ENCODE results near the gene MAP3K4. TPM values are rescaled to one million over a fixed set of nuclear protein-coding genes. Genes with fewer than 3 reads are reported as not detected.

MAP3K4 gene
- polyA plus RNA-seq, 1 experiment: 12.7 TPM

DNA sequence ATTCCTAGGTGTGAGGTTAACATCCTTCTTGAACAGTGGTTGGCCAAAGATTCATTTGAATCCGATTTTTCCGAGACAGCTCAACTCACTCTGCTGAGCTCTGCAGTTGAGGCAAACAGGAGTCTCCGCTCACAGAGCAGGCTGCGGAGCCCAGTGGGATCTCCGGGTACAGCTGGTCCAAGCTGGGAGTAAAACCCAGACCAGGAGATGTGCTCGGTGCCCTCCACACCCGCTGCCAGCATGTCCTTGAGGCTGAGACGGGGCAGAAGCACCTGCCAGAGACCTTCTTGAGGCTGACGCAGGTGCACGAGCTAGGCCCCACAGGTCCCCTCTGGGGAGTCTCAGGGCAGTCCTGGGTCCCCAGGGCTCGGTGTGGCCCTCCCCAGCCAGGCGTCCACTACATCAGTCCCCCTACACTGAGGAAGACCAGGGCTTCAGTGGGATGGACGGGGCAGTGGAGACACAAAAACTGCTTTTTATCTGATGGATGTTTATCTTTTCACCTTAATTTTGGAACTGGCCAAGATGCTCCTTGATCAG, 163.3 kb downstream of the MAP3K4 start:
- TF ChIP-seq CTCF (IDR thresholded peaks at IDR 0.05; ENCODE audit: low read depth, low read length): no peak
- ChIA-PET POLR2A (no interaction called here), CTCF (interaction anchor here (3.9 to 6.8 kb wide), 2 partner anchors 216 to 219 kb away, joined by 24 to 92 read pairs; no protein-coding TSS in a partner anchor)
- DNase-seq (ENCODE audit: low read depth, low spot score): no peak
- Histone ChIP-seq H3K9me3 (ENCODE audit: control insufficient read depth, insufficient read depth, low read length) (peaks cover 3% of the 10 kb centered on the region; the same call in 1 of the 2 replicates), H3K4me3 (ENCODE audit: low read depth, low read length) (no peak overlapping the region), H3K27ac (ENCODE audit: low read depth, low read length) (no peak overlapping the region), H3K27me3 (ENCODE audit: control insufficient read depth, insufficient read depth, low read length) (no peaks in the 10 kb centered on the region)

- no peaks in the 10 kb centered on the region for H3K27me3 ChIP-seq (ENCODE audit: control insufficient read depth, insufficient read depth, low read length)
- no peak for DNase-seq (ENCODE audit: low read depth, low spot score)
- peaks cover 6% of the 10 kb centered on the region; the same call in 1 of the 2 replicates for H3K9me3 ChIP-seq (ENCODE audit: control insufficient read depth, insufficient read depth, low read length)
- CTCF ChIA-PET: interaction anchor here (2.5 kb wide), 1 partner anchor 210 kb away, joined by 8 read pairs; no protein-coding TSS in a partner anchor
- POLR2A ChIA-PET: no interaction called here
- no peak overlapping the region for H3K4me3 ChIP-seq (ENCODE audit: low read depth, low read length)
- peak overlapping the region; percentile 21 for H3K27ac ChIP-seq (ENCODE audit: low read depth, low read length)
- TF ChIP-seq CTCF (IDR thresholded peaks at IDR 0.05; ENCODE audit: low read depth, low read length): no peak
Measured at GRCh38 chr6:161161121-161161520, 169.6 kb downstream of the MAP3K4 start.

GRCh38 chr6:161161889-161162624, 170.5 kb downstream of the MAP3K4 start:
- ChIA-PET CTCF (interaction anchor here (2.5 kb wide), 1 partner anchor 209 kb away, joined by 8 read pairs; no protein-coding TSS in a partner anchor), POLR2A (interaction anchor here (0.6 kb wide), 1 partner anchor 112 kb away, joined by 4 read pairs; no protein-coding TSS in a partner anchor)
- Histone ChIP-seq H3K4me3 (ENCODE audit: low read depth, low read length) (no peak overlapping the region), H3K27me3 (ENCODE audit: control insufficient read depth, insufficient read depth, low read length) (no peaks in the 10 kb centered on the region), H3K27ac (ENCODE audit: low read depth, low read length) (no peak overlapping the region), H3K9me3 (ENCODE audit: control insufficient read depth, insufficient read depth, low read length) (peaks cover 6% of the 10 kb centered on the region; the same call in 1 of the 2 replicates)
- no peak for TF ChIP-seq CTCF (IDR thresholded peaks at IDR 0.05; ENCODE audit: low read depth, low read length)
- no peak for DNase-seq (ENCODE audit: low read depth, low spot score)

DNA sequence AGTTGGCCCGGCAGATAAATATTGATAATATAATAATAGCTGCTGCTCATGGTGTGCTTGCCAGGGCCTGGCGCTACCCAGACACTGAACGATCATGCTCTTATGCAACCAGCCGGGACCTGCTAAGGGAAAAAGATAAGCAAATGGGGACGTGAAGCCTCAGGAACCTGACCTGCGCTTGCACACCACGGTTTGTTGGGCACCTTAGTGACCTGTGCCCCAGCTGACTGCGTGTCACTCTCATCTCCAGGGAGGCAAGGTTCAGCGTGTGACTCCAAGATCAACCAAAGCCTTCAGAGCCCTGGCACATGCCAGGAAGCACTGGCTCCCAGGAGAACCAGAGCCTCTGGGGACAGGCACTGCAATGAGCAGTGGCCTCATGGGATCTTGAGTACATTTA, 171.2 kb downstream of the MAP3K4 start:
- no peak for TF ChIP-seq CTCF (IDR thresholded peaks at IDR 0.05; ENCODE audit: low read depth, low read length)
- H3K27ac ChIP-seq (ENCODE audit: low read depth, low read length): no peak overlapping the region
- ChIA-PET POLR2A (no interaction called here), CTCF (interaction anchor here (2.5 kb wide), 1 partner anchor 208 kb away, joined by 8 read pairs; no protein-coding TSS in a partner anchor)
- DNase-seq (ENCODE audit: low read depth, low spot score): no peak
- H3K27me3 ChIP-seq (ENCODE audit: control insufficient read depth, insufficient read depth, low read length): no peaks in the 10 kb centered on the region
- H3K9me3 ChIP-seq (ENCODE audit: control insufficient read depth, insufficient read depth, low read length): peaks cover 6% of the 10 kb centered on the region; the same call in 1 of the 2 replicates
- no peak overlapping the region for H3K4me3 ChIP-seq (ENCODE audit: low read depth, low read length)
